HG03439 (cell line): ENCODE results near the gene BSPRY.
"Not testable (repeated sequence)": the region's sequence is repeated elsewhere in the genome, so short reads cannot be mapped to it uniquely, and the experiment has no call there.

ENCODE experiments used
- ATAC-seq: cut with Tn5 transposase; IDR thresholded peaks from one replicate; pipeline ENCODE4 v1.9.1; 2021; ENCODE audit warnings: mild to moderate bottlenecking, moderate library complexity; ENCODE audit not compliant: unreplicated experiment

BSPRY gene

GRCh38 chr9:113368982-113369854 is 19.9 kb downstream of the BSPRY start:
- ATAC-seq = no peak

- no peak for ATAC-seq
Observed at GRCh38 chr9:113369855-113370140, 20.5 kb downstream of the BSPRY start.

- ATAC-seq = no peak
Observed at GRCh38 chr9:113370806-113371325, 21.5 kb downstream of the BSPRY start.

GRCh38 chr9:113372059-113372458 is 22.7 kb downstream of the BSPRY start:
- no peak for ATAC-seq

- ATAC-seq = no peak
Observed at GRCh38 chr9:113373256-113373655, 23.9 kb downstream of the BSPRY start.

- no peak for ATAC-seq
Observed at GRCh38 chr9:113373676-113374392, 24.5 kb downstream of the BSPRY start.

- no peak for ATAC-seq
Observed at GRCh38 chr9:113375057-113376023, 26.0 kb downstream of the BSPRY start.

GRCh38 chr9:113376634-113377567 is 27.6 kb downstream of the BSPRY start, which contains the start of gene HDHD3:
Gene HDHD3 (minus strand): TSS chr9:113376986. CDS start chr9:113374354, 2,632 bp downstream.
- ATAC-seq = peak; percentile 68

- not testable (repeated sequence) for ATAC-seq
Observed at GRCh38 chr9:113379094-113379828, 29.9 kb downstream of the BSPRY start.

GRCh38 chr9:113379829-113380210 is 30.5 kb downstream of the BSPRY start:
- ATAC-seq = not testable (repeated sequence)

- peak; percentile 52 for ATAC-seq
Observed at GRCh38 chr9:113380869-113381378, 31.6 kb downstream of the BSPRY start.

GRCh38 chr9:113381441-113381840 is 32.1 kb downstream of the BSPRY start:
- ATAC-seq = not testable (repeated sequence)

- no peak for ATAC-seq
Observed at GRCh38 chr9:113381909-113382411, 32.6 kb downstream of the BSPRY start.

- ATAC-seq = no peak
Observed at GRCh38 chr9:113386571-113387393, 37.4 kb downstream of the BSPRY start.

- no peak for ATAC-seq
Observed at GRCh38 chr9:113387560-113388230, 38.4 kb downstream of the BSPRY start.

- no peak for ATAC-seq
Observed at GRCh38 chr9:113388833-113389232, 39.5 kb downstream of the BSPRY start.

GRCh38 chr9:113389451-113389850 is 40.1 kb downstream of the BSPRY start:
- no peak for ATAC-seq
